ENCODE data around the gene HOXC13.

The HOXC13 gene

GRCh38 chr12:53965281-53966084 is 26.9 kb downstream of the HOXC13 start:
- H3K9me3 ChIP-seq (ENCODE audit: severe bottlenecking): no peaks in the 10 kb centered on the region
- H3K4me3 ChIP-seq (ENCODE audit: severe bottlenecking): no peak overlapping the region
- ATAC-seq (ENCODE audit: low read depth) (no peak), DNase-seq (ENCODE audit: low spot score) (peak; percentile 47)
- H3K27me3 ChIP-seq (ENCODE audit: insufficient read depth, poor library complexity, severe bottlenecking): peaks cover 100% of the 10 kb centered on the region
- H3K27ac ChIP-seq (ENCODE audit: poor library complexity, severe bottlenecking): no peak overlapping the region
- TF ChIP-seq, protein P1, sequence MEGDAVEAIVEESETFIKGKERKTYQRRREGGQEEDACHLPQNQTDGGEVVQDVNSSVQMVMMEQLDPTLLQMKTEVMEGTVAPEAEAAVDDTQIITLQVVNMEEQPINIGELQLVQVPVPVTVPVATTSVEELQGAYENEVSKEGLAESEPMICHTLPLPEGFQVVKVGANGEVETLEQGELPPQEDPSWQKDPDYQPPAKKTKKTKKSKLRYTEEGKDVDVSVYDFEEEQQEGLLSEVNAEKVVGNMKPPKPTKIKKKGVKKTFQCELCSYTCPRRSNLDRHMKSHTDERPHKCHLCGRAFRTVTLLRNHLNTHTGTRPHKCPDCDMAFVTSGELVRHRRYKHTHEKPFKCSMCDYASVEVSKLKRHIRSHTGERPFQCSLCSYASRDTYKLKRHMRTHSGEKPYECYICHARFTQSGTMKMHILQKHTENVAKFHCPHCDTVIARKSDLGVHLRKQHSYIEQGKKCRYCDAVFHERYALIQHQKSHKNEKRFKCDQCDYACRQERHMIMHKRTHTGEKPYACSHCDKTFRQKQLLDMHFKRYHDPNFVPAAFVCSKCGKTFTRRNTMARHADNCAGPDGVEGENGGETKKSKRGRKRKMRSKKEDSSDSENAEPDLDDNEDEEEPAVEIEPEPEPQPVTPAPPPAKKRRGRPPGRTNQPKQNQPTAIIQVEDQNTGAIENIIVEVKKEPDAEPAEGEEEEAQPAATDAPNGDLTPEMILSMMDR (IDR thresholded peaks at IDR 0.05; ENCODE audit: poor library complexity, severe bottlenecking): no peak
- no peaks in the 10 kb centered on the region for H3K4me1 ChIP-seq (ENCODE audit: insufficient read depth, poor library complexity, severe bottlenecking)
- no peaks in the 10 kb centered on the region for H3K36me3 ChIP-seq (ENCODE audit: low read depth)

DNA sequence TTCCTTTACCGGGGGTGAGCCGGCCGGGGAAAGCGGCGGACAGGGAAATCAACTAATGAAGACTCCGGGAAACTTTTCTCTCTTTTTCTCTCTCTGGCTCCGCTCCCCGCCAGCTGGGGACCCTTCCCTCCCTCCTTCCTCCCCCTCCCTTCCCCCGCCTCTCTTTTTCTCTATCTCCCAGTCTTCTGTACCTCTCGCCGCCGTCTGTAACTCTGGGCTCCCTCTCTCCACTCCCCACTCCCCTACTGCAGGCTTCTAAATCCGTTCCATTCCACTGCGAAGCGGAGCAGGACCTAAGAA is 27.4 kb downstream of the HOXC13 start:
- no peak overlapping the region for H3K27ac ChIP-seq (ENCODE audit: poor library complexity, severe bottlenecking)
- no peak for DNase-seq (ENCODE audit: low spot score)
- H3K36me3 ChIP-seq (ENCODE audit: low read depth): no peaks in the 10 kb centered on the region
- no peaks in the 10 kb centered on the region for H3K9me3 ChIP-seq (ENCODE audit: severe bottlenecking)
- TF ChIP-seq, protein P1 (IDR thresholded peaks at IDR 0.05; ENCODE audit: poor library complexity, severe bottlenecking): no peak
- H3K4me3 ChIP-seq (ENCODE audit: severe bottlenecking): no peak overlapping the region
- no peak for ATAC-seq (ENCODE audit: low read depth)
- peaks cover 100% of the 10 kb centered on the region for H3K27me3 ChIP-seq (ENCODE audit: insufficient read depth, poor library complexity, severe bottlenecking)
- H3K4me1 ChIP-seq (ENCODE audit: insufficient read depth, poor library complexity, severe bottlenecking): no peaks in the 10 kb centered on the region

DNA sequence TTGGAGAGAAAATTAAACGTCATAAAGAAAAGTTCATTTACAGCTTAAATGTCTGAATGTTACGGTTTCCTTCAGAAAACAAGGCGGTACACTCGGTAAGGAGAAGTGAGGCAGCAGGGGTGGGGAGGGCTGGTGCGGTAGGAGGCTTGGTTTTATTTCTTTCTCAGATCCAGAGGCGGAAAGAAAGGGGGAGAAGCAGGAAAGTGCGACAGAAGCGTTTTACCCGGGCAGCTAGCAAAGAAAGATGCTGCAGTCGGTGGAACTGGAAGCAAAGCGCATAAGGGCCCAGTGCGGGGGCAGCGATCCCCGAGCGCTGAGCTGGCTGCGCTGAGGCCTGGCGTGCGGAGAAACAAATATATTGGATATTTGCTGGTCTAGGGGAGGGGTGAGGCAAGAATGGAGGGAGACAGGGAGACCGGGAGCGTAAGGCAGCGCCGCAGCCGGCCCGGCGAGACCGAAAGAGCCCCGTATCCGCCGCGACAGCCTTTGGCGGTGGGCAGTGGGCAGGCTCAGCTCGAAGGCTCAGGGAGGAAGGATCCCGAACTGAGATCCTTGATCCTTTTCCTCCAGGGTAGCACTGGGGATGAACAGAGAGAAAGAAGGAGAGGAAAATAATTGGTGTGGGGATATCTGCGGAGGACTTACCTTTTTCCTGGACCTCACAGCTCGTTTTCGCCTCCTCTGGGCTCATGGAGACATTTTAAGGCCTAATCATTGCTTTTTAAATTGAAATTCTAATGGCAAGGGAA is 27.9 kb downstream of the HOXC13 start:
- Histone ChIP-seq H3K4me1 (ENCODE audit: insufficient read depth, poor library complexity, severe bottlenecking) (no peaks in the 10 kb centered on the region), H3K27me3 (ENCODE audit: insufficient read depth, poor library complexity, severe bottlenecking) (peaks cover 100% of the 10 kb centered on the region), H3K9me3 (ENCODE audit: severe bottlenecking) (no peaks in the 10 kb centered on the region), H3K27ac (ENCODE audit: poor library complexity, severe bottlenecking) (no peak overlapping the region), H3K4me3 (ENCODE audit: severe bottlenecking) (no peak overlapping the region), H3K36me3 (ENCODE audit: low read depth) (no peaks in the 10 kb centered on the region)
- no peak for ATAC-seq (ENCODE audit: low read depth)
- no peak for DNase-seq (ENCODE audit: low spot score)
- TF ChIP-seq, protein P1 (IDR thresholded peaks at IDR 0.05; ENCODE audit: poor library complexity, severe bottlenecking): no peak

DNA sequence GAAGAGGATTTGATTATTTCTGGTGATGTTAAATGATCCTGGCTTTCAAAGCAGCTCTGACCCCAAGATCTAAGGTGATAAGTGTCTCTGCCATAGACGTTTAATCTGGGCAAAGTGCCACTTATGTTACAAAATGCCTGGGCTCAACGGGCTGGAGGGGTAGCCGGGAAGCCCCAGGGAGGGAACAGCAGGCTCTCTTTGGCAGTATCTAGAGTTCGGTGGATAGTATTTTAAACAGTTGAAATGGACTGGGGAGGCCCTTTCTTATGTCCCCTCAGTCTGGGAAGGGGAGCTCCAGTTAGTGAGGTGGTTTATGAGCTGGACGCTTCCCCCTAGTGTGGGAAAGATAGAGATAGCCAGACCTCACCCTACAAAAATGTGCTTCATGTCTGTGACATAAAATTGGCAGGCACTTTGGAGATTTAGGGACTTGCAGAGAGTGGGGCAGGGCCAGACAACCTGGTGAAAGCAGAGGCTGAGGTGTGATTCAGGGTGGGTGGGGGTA is 28.8 kb downstream of the HOXC13 start:
- H3K27me3 ChIP-seq (ENCODE audit: insufficient read depth, poor library complexity, severe bottlenecking): peaks cover 100% of the 10 kb centered on the region
- no peaks in the 10 kb centered on the region for H3K4me1 ChIP-seq (ENCODE audit: insufficient read depth, poor library complexity, severe bottlenecking)
- H3K36me3 ChIP-seq (ENCODE audit: low read depth): no peaks in the 10 kb centered on the region
- H3K27ac ChIP-seq (ENCODE audit: poor library complexity, severe bottlenecking): no peak overlapping the region
- no peak for DNase-seq (ENCODE audit: low spot score)
- no peak overlapping the region for H3K4me3 ChIP-seq (ENCODE audit: severe bottlenecking)
- no peak for ATAC-seq (ENCODE audit: low read depth)
- H3K9me3 ChIP-seq (ENCODE audit: severe bottlenecking): no peaks in the 10 kb centered on the region
- TF ChIP-seq, protein P1 (IDR thresholded peaks at IDR 0.05; ENCODE audit: poor library complexity, severe bottlenecking): no peak

Data from RWPE2 (cell line).